Heart left ventricle (tissue), 16 donors: Measurements from ENCODE around the gene UGT1A10. TPM values are rescaled to one million over a fixed set of nuclear protein-coding genes. Genes with fewer than 3 reads are reported as not detected.
"Not testable (repeated sequence)": the region's sequence is repeated elsewhere in the genome, so short reads cannot be mapped to it uniquely, and the experiment has no call there.

Experiments
- ATAC-seq, 4 donors: fragments of 200-7000 bp; cut with Tn5 transposase; one replicate each; pipeline ENCODE4 v1.9.1; 2020 to 2022; ENCODE audit warnings: moderate library complexity in 4 of 4, mild to moderate bottlenecking in 3 of 4, moderate number of reproducible peaks in 1 of 4
- DNase-seq, 5 donors: peaks; one replicate each; pipeline ENCODE4 v3.0.0-alpha.2; 2020
- H3K27ac ChIP-seq, 12 donors: fragments of 200-600 bp; sonication (generic) in 4 of 12; one replicate each; pipeline versions ENCODE4 v1.5.0 to v1.8.0; 2016 to 2022; ENCODE audit warnings: mild to moderate bottlenecking in 2 of 12
- H3K27me3 ChIP-seq, 9 donors: fragments of 200-600 bp; sonication (generic) in 2 of 9; one replicate each; pipeline versions ENCODE4 v1.5.1 to v1.8.0; 2016 to 2022; ENCODE audit warnings: mild to moderate bottlenecking in 3 of 9
- H3K36me3 ChIP-seq, 9 donors: fragments of 200-600 bp; sonication (generic) in 2 of 9; one replicate each; pipeline versions ENCODE4 v1.5.0 to v1.8.0; 2018 to 2022; ENCODE audit warnings: mild to moderate bottlenecking in 2 of 9
- H3K4me1 ChIP-seq, 12 donors: fragments of 200-600 bp; sonication (generic) in 4 of 12; one replicate each; pipeline versions ENCODE4 v1.5.0 to v1.8.0; 2016 to 2022; ENCODE audit warnings: mild to moderate bottlenecking in 3 of 12
- H3K4me3 ChIP-seq, 12 donors: fragments of 200-600 bp; sonication (generic) in 4 of 12; one replicate each; pipeline versions ENCODE4 v1.5.0 to v1.8.0; 2017 to 2022; ENCODE audit warnings: mild to moderate bottlenecking in 9 of 12, moderate library complexity in 4 of 12
- H3K9me3 ChIP-seq, 12 donors: fragments of 200-600 bp; sonication (generic) in 4 of 12; one replicate each; pipeline versions ENCODE4 v1.5.0 to v1.8.0; 2016 to 2022; ENCODE audit warnings: mild to moderate bottlenecking in 1 of 12
- POLR2A ChIP-seq, 2 donors: fragments of 450-650 bp; IDR thresholded peaks; one replicate each; pipeline ENCODE4 v1.6.1; 2017; ENCODE audit warnings: antibody characterized with exemption in 2 of 2, mild to moderate bottlenecking in 2 of 2, moderate library complexity in 2 of 2
- WGBS, 4 donors: extraction: QIAGEN DNeasy Blood & Tissue Kit in 2 of 4; methylation state at CpG; one replicate each; pipeline versions ENCODE4 v1.1.5 to v1.1.7; 2013 to 2018; 5-methylcytosine and 5-hydroxymethylcytosine counted together
- intact Hi-C, 10 donors: fragments of 100-400 bp; cut with DNase I; formaldehyde crosslinking; loops; one replicate each; pipeline versions ENCODE4 v1.11.1 to v1.14.2; 2022
- polyA plus RNA-seq, 2 donors: library from polyadenylated mRNA; stranded (reverse); fragments of 200-250 nt; gene quantifications; one replicate each; pipeline ENCODE4 v1.2.3, GENCODE V29; 2013
- total RNA-seq, 9 donors: library from RNA; depleted of rRNA in 2 of 9; stranded (reverse); fragments of >200 nt in 2 of 9; fragmentation: NEBNext Ultra II Directional in 3 of 9; extraction: Animal tissue kit (Norgen Biotek cat#: 25700) in 3 of 9; gene quantifications; one replicate each; pipeline versions ENCODE4 v1.1.0 to v1.2.4, GENCODE V29; 2016 to 2023
- TF ChIP-seq, protein P1 (sequence below), 12 donors: fragments of 200-600 bp; sonication (generic) in 4 of 12; IDR thresholded peaks; one replicate each; pipeline versions ENCODE4 v1.5.0 to v1.8.0; 2018 to 2022; ENCODE audit warnings: antibody characterized with exemption in 12 of 12, mild to moderate bottlenecking in 5 of 12
- donor health status: ischemic (EF 13 %, LVEDD 7.1; RV severe dilation, severe dysfunction).
- donor health status: healthy with polysubstance abuse.
- donor health status: DM: no; HTN: yes; CAD: no.
- donor health status: DM: no; HTN: no; CAD: no.
- donor health status: ischemic (EF 25% LVEDD 6.9; RV normal size, moderate dysfunction).
- donor health status: ischemic (EF 25% LVEDD 5.7; RV mildly dilated, moderate dysfunction).
- donor health status: healthy.
- donor health status: DM: yes; HTN: yes; CAD: no.
- donor health status: ischemic (EF 35%, LVEDD 5.7; RV mildly dilated, moderate dysfunction).
- donor health status: nonischemic (EF 11% LVEDD 7.7; RV severe dilation, severe dysfunction).
- donor health status: DM: yes; HTN: yes; CAD: no.
- donor health status: PGD.
- donor health status: ischemic (EF 29% LVEDD 5.4; RV normal size, mild dysfunction).
- donor health status: nonischemic (EF 23%, LVEDD 6.1; RV moderate dilation, normal function).

The UGT1A10 gene
- total and polyA plus RNA-seq, 11 donors, result not detected

DNA sequence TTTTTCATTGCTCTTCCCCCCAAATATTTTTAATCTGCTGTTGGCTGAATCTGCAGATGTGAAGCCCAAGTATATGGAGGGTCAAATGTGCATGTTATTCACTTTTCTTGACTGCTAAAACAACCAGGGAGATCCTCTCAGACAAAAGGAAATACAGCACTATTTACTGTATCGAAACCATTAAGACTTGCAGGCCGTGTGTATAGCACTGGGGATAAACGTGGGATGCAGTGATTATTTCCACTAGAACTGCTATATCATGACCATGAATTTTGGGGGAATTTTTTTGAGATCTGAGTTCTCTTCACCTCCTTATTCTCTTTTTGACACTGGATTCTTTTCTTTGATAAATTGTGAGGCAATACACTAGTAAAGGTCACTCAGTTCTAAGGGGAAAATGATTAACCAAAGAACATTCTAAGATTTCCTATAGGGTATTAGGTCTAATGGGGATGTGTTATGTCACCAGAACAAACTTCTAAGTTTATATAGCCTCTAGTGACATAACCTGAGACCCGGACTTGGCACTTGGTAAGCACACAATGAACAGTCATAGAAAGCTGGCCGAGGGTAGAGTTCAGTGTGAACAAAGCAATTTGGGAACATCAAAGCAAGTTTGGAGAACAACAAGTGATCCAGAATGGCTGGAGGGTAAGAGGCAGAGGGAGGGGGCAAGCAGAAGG, 109.0 kb downstream of the UGT1A10 start:
- no peak for DNase-seq
- 75 to 77% (median 77%) methylated on average over 5 of the region's 5 CpGs for WGBS, 4 donors
- Histone ChIP-seq H3K36me3 (no peaks in the 10 kb centered on the region), H3K27ac (no peak overlapping the region), H3K9me3 (no peaks in the 10 kb centered on the region), H3K4me1 (no peaks in the 10 kb centered on the region), H3K27me3 (peaks cover 0 to 6% (median 0%) of the 10 kb centered on the region in 9 donors), H3K4me3 (no peak overlapping the region)
- no peak for ATAC-seq
- intact Hi-C loops, result no loop called here
- no peak for TF ChIP-seq POLR2A (IDR thresholded peaks at IDR 0.05)
- TF ChIP-seq, protein P1, sequence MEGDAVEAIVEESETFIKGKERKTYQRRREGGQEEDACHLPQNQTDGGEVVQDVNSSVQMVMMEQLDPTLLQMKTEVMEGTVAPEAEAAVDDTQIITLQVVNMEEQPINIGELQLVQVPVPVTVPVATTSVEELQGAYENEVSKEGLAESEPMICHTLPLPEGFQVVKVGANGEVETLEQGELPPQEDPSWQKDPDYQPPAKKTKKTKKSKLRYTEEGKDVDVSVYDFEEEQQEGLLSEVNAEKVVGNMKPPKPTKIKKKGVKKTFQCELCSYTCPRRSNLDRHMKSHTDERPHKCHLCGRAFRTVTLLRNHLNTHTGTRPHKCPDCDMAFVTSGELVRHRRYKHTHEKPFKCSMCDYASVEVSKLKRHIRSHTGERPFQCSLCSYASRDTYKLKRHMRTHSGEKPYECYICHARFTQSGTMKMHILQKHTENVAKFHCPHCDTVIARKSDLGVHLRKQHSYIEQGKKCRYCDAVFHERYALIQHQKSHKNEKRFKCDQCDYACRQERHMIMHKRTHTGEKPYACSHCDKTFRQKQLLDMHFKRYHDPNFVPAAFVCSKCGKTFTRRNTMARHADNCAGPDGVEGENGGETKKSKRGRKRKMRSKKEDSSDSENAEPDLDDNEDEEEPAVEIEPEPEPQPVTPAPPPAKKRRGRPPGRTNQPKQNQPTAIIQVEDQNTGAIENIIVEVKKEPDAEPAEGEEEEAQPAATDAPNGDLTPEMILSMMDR (IDR thresholded peaks at IDR 0.05), result no peak

DNA sequence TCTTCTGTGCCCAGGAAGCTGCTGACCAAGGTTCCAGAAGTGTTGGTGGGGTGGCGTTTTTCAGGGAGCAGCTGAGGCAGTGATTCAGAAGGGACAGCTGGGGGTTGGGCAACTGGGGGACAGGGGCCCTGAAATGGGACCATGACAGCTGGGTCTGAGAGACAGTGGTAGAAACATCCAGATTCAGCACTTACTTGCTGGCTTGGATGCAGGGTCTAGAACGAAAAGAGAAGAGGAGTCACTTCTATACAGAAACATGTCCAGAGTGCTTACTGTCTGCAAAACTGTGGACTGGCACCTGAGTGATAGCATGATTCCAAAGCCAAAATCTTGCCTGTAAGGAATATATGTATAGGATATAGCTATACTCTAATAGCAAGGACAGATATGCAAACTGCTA, 109.6 kb downstream of the UGT1A10 start:
- H3K27ac ChIP-seq, H3K9me3 ChIP-seq, H3K4me3 ChIP-seq, H3K27me3 ChIP-seq, H3K36me3 ChIP-seq, ATAC-seq, H3K4me1 ChIP-seq, DNase-seq, intact Hi-C loops: not testable (repeated sequence)
- 57 to 70% (median 59%) methylated on average over 2 of the region's 2 CpGs for WGBS, 4 donors

DNA sequence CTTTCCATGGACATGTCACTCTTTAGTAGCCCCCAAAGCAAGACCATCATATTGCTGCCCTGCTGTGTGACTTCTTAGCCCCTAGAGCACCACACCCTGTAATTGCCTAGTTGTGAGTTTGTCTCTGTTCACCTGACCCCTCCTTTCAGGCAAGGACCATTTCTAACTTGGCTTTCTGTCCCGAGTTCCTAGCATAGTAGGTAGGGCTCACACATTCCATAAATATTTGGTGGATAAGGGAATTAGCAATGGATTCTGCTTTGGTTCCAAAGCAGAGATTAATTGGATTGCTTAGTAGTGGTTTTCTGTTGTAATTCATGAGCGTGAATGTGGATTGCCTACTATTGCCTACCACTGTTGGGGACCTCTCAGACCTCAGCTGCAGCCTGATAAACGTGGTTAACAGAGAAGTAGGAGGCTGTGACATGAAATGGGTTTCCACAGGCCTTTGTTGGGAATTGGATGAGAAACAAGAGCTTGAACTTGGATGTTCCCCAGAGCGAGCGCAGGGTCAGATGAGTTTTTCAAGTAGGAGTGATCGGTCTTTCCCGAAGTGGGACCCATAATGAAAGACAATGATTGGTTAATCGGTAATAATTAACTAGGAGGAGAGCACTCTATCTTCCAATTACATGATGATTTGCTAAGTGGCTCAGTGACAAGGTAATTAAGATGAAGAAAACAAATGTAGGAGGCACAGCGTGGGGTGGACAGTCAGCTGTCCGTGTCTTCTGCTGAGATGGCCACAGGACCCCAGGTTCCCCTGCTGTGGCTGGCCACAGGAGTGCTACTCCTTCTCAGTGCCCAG, 110.4 kb downstream of the UGT1A10 start:
- Histone ChIP-seq H3K36me3 (no peaks in the 10 kb centered on the region), H3K4me1 (no peaks in the 10 kb centered on the region), H3K27ac (no peak overlapping the region), H3K9me3 (peaks cover 0 to 3% (median 0%) of the 10 kb centered on the region in 12 donors), H3K27me3 (peaks cover 0 to 6% (median 0%) of the 10 kb centered on the region in 9 donors), H3K4me3 (no peak overlapping the region)
- 69 to 77% (median 73%) methylated on average over 9 to 10 of the region's 10 CpGs for WGBS, 4 donors
- TF ChIP-seq, protein P1 (IDR thresholded peaks at IDR 0.05), result no peak
- no peak for TF ChIP-seq POLR2A (IDR thresholded peaks at IDR 0.05)
- no peak for ATAC-seq
- intact Hi-C loops, result no loop called here
- DNase-seq, result no peak

DNA sequence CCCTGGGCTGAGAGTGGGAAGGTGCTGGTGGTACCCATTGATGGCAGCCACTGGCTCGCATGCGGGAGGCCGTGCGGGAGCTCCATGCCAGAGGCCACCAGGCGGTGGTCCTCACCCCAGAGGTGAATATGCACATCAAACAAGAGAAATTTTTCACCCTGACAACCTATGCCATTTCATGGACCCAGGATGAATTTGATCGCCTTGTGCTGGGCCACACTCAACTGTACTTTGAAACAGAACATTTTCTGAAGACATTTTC, 111.0 kb downstream of the UGT1A10 start:
- DNase-seq (no peak), ATAC-seq (no peak)
- TF ChIP-seq, protein P1 (IDR thresholded peaks at IDR 0.05), result no peak
- Histone ChIP-seq H3K4me1 (no peaks in the 10 kb centered on the region), H3K4me3 (no peak overlapping the region), H3K27ac (no peak overlapping the region), H3K9me3 (peaks cover 0 to 3% (median 0%) of the 10 kb centered on the region in 12 donors), H3K36me3 (no peaks in the 10 kb centered on the region), H3K27me3 (peaks cover 0 to 3% (median 0%) of the 10 kb centered on the region in 9 donors)
- 83 to 95% (median 87%) methylated on average over 6 of the region's 6 CpGs for WGBS, 4 donors
- intact Hi-C loops, result no loop called here

DNA sequence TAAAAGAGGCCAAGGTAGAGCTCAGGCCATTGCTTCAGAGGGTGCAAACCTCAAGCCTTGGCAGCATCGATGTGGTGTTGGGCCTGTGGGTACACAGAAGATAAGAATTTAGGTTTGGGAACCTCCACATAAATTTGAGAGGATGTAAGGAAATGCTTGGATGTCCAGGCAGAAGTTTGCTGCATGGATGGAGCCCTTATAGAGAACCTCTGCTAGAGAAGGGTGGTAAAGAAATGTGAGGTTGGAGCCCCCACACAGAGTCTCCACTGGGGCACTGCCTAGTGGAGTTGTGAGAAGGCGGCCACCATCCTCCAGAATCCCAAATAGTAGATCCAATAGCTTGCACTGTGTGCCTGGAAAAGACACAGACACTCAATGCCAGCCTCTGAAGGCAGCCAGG, 114.4 kb downstream of the UGT1A10 start:
- H3K36me3 ChIP-seq, H3K27ac ChIP-seq, intact Hi-C loops, H3K9me3 ChIP-seq, H3K27me3 ChIP-seq, H3K4me1 ChIP-seq, ATAC-seq, H3K4me3 ChIP-seq, DNase-seq: not testable (repeated sequence)
- 60 to 69% (median 61%) methylated on average over 1 to 2 of the region's 2 CpGs for WGBS, 4 donors

DNA sequence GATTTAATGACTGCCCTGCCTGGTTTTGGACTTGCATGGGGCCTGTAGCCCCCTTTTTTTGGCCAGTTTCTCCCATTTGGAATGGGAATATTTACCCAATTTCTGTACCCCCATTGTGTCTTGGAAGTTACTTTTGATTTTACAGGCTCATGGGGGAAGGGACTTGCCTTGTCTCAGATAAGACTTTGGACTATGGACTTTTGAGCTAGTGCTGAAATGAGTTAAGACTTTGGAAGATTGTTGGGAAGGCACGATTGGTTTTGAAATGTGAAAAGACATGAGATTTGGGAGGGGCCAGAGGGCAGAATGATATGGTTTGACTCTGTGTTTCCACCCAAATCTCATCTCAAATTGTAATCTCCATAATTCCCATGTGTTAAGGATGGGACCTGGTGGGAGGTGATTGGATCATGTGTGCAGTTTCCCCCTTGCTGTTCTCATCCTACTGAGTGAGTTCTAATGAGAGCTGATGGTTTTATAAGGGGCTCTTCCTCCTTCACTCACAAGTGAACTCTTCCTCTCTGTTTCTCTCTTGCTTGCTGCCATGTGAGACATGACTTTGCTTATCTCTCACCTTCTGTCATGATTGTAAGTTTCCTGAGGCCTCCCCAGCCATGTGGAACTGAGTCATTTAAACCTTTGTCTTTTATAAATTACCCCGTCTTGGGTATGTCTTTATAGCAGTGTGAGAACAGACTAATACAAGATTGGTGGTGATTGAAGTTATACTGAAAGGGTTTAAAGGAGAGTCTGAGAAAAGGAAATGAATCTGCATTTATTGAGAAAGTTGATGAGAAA, 115.2 kb downstream of the UGT1A10 start:
- WGBS, 4 donors, result 59 to 75% (median 70%) methylated on average over 2 of the region's 2 CpGs
- intact Hi-C loops, result not testable (repeated sequence)

More for the DNA sequence above, 115.2 kb downstream of the UGT1A10 start:
- not testable (repeated sequence) for H3K27ac ChIP-seq, DNase-seq, ATAC-seq, H3K4me3 ChIP-seq, H3K27me3 ChIP-seq, H3K9me3 ChIP-seq, H3K4me1 ChIP-seq, H3K36me3 ChIP-seq
